ENCODE results near the gene DGKQ. TPM values are rescaled to one million over a fixed set of nuclear protein-coding genes. Genes with fewer than 3 reads are reported as not detected.
A peak's percentile ranks its signal among the peaks of the same experiment; 100 is the strongest.

Gene DGKQ
- total and polyA plus RNA-seq, 9 of the 15 experiments (the other 6 are each of a cell fraction or from before 2014, with no cell fraction given) = 0.17 to 22.0 (median 5.6) TPM

DNA sequence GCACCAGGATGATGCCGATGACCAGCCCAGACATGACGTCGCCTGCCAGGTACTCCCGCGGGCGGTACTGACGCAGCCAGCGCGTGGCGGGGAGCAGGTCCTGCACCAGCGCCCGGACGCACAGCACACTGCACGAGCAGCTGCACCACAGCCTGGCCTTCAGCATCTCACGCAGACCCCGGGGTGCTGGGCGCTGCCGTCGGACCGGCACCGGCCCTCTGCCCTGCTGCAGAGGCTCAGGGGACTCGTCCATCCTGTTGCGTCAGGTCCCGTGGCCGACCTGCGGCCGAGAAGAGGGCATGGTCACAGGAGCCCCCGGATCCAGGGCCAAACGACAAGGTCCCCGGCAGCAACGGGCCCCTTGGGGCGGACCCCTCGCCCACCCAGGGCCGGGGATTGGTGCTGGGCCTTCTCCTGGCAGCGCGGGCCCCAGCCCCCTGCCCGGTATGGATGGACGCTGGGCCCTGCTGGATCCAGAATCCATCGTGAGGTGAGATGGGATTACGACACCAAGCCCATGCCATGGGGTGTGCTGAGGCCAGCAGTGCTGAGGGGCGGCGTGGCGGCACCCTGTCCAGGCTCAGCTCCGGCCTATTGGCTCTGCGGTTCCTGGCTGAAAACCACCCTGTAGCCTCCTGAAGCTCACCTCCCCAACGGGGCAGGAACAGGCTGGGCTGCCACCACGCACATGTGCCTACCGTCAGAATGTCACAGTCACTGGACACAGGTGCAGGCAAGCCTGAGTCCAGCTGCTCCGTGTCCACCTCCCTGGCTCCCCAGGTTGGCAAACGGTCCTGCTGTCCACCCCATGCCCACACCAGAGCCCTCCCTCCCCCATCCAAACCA, 18.3 kb upstream of the DGKQ start:
- no peak for ATAC-seq
- BruUV-seq (replicated peaks) = no TSS peak
- Histone ChIP-seq H3K9me1 (ENCODE audit: control insufficient read depth, insufficient read depth, low read length) (no peaks in the 10 kb centered on the region), H3K27me3 (ENCODE audit: control insufficient read depth in 2 of 2, insufficient read depth in 2 of 2, low read length in 2 of 2) (no peaks in the 10 kb centered on the region), H3K36me3 (ENCODE audit: control insufficient read depth, insufficient read depth, low read length) (peaks cover 22% of the 10 kb centered on the region; the same call in 1 of the 3 replicates), H3K79me2 (ENCODE audit: control insufficient read depth, insufficient read depth, low read length) (peaks cover 27% of the 10 kb centered on the region; the same call in 2 of the 3 replicates), H3K9ac (ENCODE audit: insufficient read depth in 1 of 2, low read depth in 2 of 2, low read length in 2 of 2) (peak overlapping the region; percentile 75 to 96; a peak in 3 of 4 replicates), H2AFZ (ENCODE audit: low read depth, low read length) (no peak overlapping the region), H3K4me2 (ENCODE audit: insufficient read depth, low read length) (peak overlapping the region; percentile 82; the same call in 1 of the 2 replicates), H4K20me1 (replicated peaks; ENCODE audit: control insufficient read depth, insufficient read depth, low read length) (no peaks in the 10 kb centered on the region), H3K27ac (ENCODE audit: extremely low read depth, low read depth, low read length) (peak overlapping the region; percentile 82; the same call in 2 of the 3 replicates), H3K9me3 (replicated peaks; ENCODE audit: control insufficient read depth, insufficient read depth, low read depth, low read length) (no peaks in the 10 kb centered on the region; the same call in 1 of the 2 replicates), H3K4me1 (replicated peaks in 1 of 2; ENCODE audit: control insufficient read depth in 2 of 2, insufficient read depth in 2 of 2, low read length in 2 of 2) (peaks cover 41 to 95% of the 10 kb centered on the region in 2 experiments), H3K4me3 (no peak overlapping the region)
- ChIA-PET POLR2A (interaction anchor here (0.6 to 1.0 kb wide), 3 partner anchors 13 to 727 kb away, joined by 3 to 4 read pairs (median 3); partner anchors contain the start of genes GAK and TMEM175), CTCF (ENCODE audit: low intra/inter-chr PET ratio) (no interaction called here)
- in situ Hi-C loops (cut with MboI) = no loop called here
- no peak for FAIRE-seq
- no peak for DNase-seq (ENCODE audit: extremely low read depth in 1 of 4, low spot score in 3 of 4)
- intact Hi-C loops (cut with micrococcal nuclease) = loop anchor here (10.0 kb wide), 1 partner anchor 53 kb away; no protein-coding TSS in a partner anchor
- 92% methylated on average over 28 of the region's 50 CpGs for WGBS (ENCODE audit: insufficient coverage, low coverage, missing lambda C conversion rate)
- TF ChIP-seq, protein P1, sequence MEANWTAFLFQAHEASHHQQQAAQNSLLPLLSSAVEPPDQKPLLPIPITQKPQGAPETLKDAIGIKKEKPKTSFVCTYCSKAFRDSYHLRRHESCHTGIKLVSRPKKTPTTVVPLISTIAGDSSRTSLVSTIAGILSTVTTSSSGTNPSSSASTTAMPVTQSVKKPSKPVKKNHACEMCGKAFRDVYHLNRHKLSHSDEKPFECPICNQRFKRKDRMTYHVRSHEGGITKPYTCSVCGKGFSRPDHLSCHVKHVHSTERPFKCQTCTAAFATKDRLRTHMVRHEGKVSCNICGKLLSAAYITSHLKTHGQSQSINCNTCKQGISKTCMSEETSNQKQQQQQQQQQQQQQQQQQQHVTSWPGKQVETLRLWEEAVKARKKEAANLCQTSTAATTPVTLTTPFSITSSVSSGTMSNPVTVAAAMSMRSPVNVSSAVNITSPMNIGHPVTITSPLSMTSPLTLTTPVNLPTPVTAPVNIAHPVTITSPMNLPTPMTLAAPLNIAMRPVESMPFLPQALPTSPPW (CRISPR knock-in tag; IDR thresholded peaks at IDR 0.05) = no peak
- TF ChIP-seq HNRNPL (IDR thresholded peaks at IDR 0.05; ENCODE audit: low read depth, low read length) (0 out of 2 replicates have a peak, but pooled peaks have one; percentile 11), FOXA3 (CRISPR knock-in tag; conservative IDR thresholded peaks at IDR 0.05 in 1 of 2, IDR thresholded peaks at IDR 0.05 in 1 of 2) (no peak), POLR2G (IDR thresholded peaks at IDR 0.05; ENCODE audit: low read depth, low read length) (peak; percentile 11; the same call in 1 of the 2 replicates), PCBP1 (IDR thresholded peaks at IDR 0.05; ENCODE audit: low read depth, low read length, poor library complexity, severe bottlenecking) (peak; percentile 55)
- TF ChIP-seq, protein P2, sequence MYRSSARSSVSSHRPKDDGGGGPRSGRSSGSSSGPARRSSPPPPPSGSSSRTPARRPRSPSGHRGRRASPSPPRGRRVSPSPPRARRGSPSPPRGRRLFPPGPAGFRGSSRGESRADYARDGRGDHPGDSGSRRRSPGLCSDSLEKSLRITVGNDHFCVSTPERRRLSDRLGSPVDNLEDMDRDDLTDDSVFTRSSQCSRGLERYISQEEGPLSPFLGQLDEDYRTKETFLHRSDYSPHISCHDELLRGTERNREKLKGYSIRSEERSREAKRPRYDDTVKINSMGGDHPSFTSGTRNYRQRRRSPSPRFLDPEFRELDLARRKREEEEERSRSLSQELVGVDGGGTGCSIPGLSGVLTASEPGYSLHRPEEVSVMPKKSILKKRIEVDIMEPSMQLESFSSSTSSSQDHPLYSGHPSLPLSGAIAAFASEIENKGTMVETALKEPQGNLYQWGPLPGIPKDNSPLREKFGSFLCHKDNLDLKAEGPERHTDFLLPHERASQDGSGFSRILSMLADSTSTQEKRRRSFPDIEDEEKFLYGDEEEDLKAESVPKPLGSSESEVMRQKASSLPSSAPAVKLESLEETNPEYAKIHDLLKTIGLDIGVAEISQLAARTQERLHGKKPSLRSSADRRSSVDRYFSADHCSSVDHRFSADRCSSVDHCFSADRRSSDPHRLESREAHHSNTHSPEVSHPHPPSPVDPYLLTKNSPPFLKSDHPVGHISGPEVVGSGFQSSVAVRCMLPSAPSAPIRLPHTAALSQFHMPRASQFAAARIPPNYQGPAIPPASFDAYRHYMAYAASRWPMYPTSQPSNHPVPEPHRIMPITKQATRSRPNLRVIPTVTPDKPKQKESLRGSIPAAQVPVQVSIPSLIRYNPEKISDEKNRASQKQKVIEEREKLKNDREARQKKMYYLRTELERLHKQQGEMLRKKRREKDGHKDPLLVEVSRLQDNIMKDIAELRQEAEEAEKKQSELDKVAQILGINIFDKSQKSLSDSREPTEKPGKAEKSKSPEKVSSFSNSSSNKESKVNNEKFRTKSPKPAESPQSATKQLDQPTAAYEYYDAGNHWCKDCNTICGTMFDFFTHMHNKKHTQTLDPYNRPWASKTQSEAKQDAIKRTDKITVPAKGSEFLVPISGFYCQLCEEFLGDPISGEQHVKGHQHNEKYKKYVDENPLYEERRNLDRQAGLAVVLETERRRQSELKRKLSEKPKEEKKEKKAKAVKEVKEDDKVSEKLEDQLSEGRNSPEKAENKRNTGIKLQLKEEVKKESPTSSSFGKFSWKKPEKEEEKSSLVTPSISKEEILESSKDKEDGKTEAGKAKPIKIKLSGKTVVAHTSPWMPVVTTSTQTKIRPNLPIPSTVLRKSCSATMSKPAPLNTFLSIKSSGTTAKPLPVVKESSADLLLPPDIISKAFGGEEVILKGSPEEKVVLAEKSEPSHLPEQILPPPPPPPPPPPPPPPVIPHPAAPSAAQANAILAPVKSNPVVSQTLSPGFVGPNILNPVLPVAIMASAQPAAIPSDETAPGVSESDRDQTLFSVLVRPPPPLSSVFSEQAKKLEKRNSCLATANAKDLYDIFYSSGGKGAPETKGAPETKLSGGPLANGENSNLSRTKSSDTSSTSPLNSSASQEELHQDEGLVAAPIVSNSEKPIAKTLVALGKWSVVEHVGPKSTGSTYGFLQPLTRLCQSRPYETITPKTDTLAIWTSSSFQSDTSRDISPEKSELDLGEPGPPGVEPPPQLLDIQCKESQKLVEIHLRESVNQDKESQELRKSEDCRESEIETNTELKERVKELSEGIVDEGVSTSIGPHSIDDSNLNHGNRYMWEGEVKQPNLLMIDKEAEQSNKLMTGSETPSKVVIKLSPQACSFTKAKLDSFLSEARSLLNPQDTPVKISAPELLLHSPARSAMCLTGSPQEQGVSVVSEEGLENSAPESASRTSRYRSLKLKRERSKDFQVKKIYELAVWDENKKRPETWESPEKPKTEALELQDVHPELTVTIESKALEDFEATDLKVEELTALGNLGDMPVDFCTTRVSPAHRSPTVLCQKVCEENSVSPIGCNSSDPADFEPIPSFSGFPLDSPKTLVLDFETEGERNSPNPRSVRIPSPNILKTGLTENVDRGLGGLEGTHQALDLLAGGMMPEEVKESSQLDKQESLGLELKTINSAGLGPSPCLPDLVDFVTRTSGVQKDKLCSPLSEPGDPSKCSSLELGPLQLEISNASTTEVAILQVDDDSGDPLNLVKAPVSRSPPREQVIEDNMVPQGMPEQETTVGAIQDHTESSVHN (IDR thresholded peaks at IDR 0.05; ENCODE audit: borderline replicate concordance in 1 of 2, low read depth in 1 of 2) = no peak
